Mononuclear cell (primary cell): ENCODE measurements around the gene SNTA1. TPM values are rescaled to one million over a fixed set of nuclear protein-coding genes. Genes with fewer than 3 reads are reported as not detected.
"Not testable (repeated sequence)": the region's sequence is repeated elsewhere in the genome, so short reads cannot be mapped to it uniquely, and the experiment has no call there.

Source experiments
- H3K27me3 ChIP-seq: 2 replicates; pipeline ENCODE4 v1.6.0; 2011; ENCODE audit warnings: low read length, control low read depth; ENCODE audit not compliant: insufficient read depth
- H3K4me1 ChIP-seq: 2 replicates; pipeline ENCODE4 v1.5.1; 2011; ENCODE audit warnings: mild to moderate bottlenecking, low read length, control low read depth; ENCODE audit not compliant: insufficient read depth
- H3K4me3 ChIP-seq: 2 replicates; pipeline ENCODE4 v1.5.1; 2011; ENCODE audit warnings: mild to moderate bottlenecking, low read length, moderate library complexity
- H3K9me3 ChIP-seq: 2 replicates; pipeline ENCODE4 v1.5.1; 2011; ENCODE audit warnings: low read depth, mild to moderate bottlenecking, control low read depth, low read length
- total RNA-seq: library from RNA; depleted of rRNA; stranded (reverse); fragments of >200 nt; gene quantifications from one replicate; pipeline ENCODE4 v1.2.3, GENCODE V29; 2012

Gene SNTA1
- total RNA-seq, 1 donor: 2.9 TPM

DNA sequence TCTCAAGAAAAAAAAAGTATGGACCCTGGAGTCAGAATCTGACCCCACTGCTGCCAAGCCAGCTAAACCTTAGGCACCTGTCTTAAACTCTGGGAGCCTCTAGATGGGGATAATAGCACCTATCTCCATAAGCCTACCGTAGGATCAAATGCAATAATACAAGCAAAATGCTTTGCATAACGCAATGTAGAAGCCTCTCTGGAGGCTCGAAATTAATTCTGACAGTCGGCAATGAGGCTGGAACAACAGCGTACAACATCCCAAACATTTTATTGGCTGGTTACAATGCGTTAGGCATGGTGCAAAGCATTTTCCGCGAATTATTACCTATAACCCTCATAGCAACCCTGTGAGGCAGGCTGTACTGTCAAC, 42.8 kb downstream of the SNTA1 start:
- Histone ChIP-seq H3K27me3 (no peaks in the 10 kb centered on the region), H3K9me3 (no peaks in the 10 kb centered on the region), H3K4me1 (peaks cover 31% of the 10 kb centered on the region), H3K4me3 (peak overlapping the region; percentile 70)

GRCh38 chr20:33399924-33400323, 43.6 kb downstream of the SNTA1 start:
- Histone ChIP-seq H3K4me3 (no peak overlapping the region), H3K9me3 (no peaks in the 10 kb centered on the region), H3K27me3 (no peaks in the 10 kb centered on the region), H3K4me1 (peaks cover 31% of the 10 kb centered on the region)

DNA sequence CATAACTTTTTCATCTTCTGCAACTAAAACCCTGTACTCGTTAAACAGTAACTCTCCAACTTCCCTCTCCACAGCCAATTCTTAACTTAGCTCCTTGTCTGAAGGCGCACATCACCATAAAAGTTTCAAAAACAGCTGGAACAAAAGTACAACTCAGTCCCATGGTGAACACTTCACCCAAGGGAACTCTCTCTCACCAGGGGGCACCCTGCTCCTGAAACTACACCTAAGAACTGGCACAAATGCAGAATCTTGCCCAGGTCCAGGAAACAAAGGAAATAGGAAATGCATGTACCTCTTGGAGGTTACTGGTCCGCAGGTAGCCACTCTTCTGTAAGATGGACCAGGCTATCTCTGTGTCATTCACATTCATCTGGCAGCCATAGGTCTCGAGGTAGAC, 48.8 kb downstream of the SNTA1 start:
- Histone ChIP-seq H3K27me3 (no peaks in the 10 kb centered on the region), H3K4me3 (no peak overlapping the region), H3K4me1 (peaks cover 6% of the 10 kb centered on the region), H3K9me3 (no peaks in the 10 kb centered on the region)

DNA sequence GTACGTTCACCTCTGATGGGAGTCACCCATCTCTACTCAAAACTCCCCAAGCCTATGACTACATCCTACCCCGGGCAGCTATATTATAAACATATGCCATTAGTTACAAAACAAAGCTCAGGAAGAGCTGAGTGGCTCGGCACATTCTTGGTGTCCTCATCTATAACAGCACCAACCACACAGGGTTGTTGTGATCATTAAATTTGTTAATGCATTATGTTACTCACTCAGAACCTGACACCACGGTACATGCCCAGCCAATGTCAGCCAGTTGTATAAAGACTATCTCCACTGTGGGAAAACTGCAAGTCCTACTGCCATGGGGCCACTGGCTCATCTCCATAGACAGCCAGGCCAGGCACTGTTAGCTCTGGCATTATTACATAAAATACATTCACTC, 50.0 kb downstream of the SNTA1 start:
- no peaks in the 10 kb centered on the region for H3K9me3 ChIP-seq
- H3K4me1 ChIP-seq: no peaks in the 10 kb centered on the region
- H3K27me3 ChIP-seq: no peaks in the 10 kb centered on the region
- no peak overlapping the region for H3K4me3 ChIP-seq

DNA sequence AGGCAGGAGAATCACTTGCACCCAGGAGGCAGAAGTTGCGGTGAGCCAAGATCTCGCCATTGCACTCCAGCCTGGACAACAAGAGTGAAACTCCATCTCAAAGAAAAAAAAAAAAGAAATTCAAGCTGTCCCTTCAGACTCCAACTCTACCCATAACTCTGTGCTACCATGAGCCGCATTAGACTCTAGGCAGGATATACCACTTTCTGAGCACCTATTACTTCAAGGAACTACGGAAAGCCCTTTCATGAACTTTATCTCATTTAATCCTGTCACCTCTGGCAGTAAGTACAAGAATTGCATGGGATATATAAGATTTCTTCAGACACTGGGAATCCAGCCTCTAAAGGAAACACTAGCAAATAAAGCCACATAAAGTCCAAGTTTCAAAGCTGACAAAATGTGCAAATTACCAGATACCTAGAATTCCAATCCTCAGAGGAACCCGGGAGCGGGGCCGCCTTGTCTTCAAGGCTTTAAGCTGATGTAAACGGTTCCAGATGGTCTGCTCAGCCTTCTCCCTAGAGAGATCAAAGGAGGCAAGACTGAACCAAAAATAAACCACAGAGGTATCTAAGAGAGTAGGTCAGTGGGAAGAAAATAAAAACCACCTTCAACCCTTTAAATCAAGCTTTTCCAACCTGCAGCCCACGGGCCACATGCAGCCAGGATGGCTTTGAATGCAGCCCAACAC, 51.7 kb downstream of the SNTA1 start:
- Histone ChIP-seq H3K4me1 (no peaks in the 10 kb centered on the region), H3K4me3 (no peak overlapping the region), H3K9me3 (no peaks in the 10 kb centered on the region), H3K27me3 (no peaks in the 10 kb centered on the region)

- not testable (repeated sequence) for H3K9me3 ChIP-seq, H3K4me3 ChIP-seq, H3K4me1 ChIP-seq, H3K27me3 ChIP-seq
These were observed 54.2 kb downstream of the SNTA1 start for GRCh38 chr20:33389326-33389725.

GRCh38 chr20:33388268-33388667, 55.3 kb downstream of the SNTA1 start:
- Histone ChIP-seq H3K4me3 (no peak overlapping the region), H3K9me3 (no peaks in the 10 kb centered on the region), H3K4me1 (no peaks in the 10 kb centered on the region), H3K27me3 (no peaks in the 10 kb centered on the region)

- Histone ChIP-seq H3K27me3 (no peaks in the 10 kb centered on the region), H3K4me1 (no peaks in the 10 kb centered on the region), H3K9me3 (no peaks in the 10 kb centered on the region), H3K4me3 (no peak overlapping the region)
These were observed 56.4 kb downstream of the SNTA1 start for GRCh38 chr20:33387177-33387576.

DNA sequence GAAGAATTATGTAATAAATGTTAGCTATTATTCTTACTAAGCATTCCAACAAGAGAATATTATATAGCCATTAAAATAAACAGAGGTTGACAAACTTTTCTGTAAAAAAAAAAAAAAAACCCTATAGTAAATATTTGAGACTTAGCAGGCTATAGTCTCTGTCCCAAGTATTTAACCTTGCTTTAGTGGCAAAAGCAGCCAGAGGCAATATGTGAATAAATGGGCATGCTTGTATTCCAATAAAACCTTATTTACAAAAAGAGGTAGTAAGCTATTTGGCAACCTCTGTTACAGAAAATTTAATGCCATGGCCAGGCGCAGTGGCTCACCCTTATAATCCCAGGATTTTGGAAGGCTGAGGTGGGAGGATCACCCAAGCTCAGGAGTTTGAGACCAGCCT, 56.9 kb downstream of the SNTA1 start:
- Histone ChIP-seq H3K4me3 (no peak overlapping the region), H3K4me1 (no peaks in the 10 kb centered on the region), H3K9me3 (no peaks in the 10 kb centered on the region), H3K27me3 (no peaks in the 10 kb centered on the region)

- no peaks in the 10 kb centered on the region for H3K27me3 ChIP-seq
- peaks cover 5% of the 10 kb centered on the region for H3K4me1 ChIP-seq
- no peaks in the 10 kb centered on the region for H3K9me3 ChIP-seq
- H3K4me3 ChIP-seq: no peak overlapping the region
These were observed 66.2 kb downstream of the SNTA1 start for GRCh38 chr20:33377366-33377765.

DNA sequence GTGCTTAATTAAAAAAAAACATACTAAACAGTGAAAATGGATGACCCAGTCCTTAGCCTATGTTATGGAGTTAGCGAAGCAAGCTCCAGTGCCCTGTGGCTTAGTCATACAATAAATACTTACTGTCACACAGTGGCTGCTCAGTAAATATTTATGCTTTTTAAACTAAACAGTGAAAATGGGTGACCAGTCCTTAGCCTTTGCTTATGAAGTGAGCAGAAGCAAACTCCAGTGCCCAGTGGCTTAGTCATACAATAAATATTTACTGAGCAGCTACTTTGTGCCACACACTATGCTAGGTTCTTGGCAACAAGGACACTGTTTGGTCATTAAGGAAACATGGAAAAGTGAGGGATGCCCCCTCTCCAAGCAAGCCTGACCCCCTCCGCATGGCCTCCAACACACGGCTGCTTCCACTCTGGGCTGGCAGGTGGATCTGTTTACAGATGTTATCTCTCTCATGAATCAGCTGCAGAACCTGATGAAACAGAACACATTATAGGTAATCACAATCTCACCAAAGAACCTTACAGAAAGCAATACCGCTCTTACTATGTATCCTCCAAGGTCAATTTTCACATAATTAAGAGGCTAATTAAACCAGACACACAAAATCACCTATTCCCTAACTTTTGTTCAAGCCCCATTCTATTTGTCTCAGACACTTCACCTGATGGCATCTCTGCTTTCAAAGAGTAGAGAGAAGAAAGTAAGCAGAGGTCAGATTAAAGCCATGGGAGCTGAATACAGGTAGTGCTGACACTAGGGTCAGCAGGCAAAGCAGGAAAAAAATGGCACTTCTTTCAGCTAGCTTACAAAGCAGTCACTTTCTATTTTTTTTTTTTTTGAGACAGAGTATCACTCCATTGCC, 69.6 kb downstream of the SNTA1 start:
- no peak overlapping the region for H3K4me3 ChIP-seq
- H3K4me1 ChIP-seq: peaks cover 23% of the 10 kb centered on the region
- no peaks in the 10 kb centered on the region for H3K27me3 ChIP-seq
- H3K9me3 ChIP-seq: no peaks in the 10 kb centered on the region

- no peaks in the 10 kb centered on the region for H3K27me3 ChIP-seq
These were observed 70.5 kb downstream of the SNTA1 start for GRCh38 chr20:33372993-33373441.

GRCh38 chr20:33370291-33370690, 73.3 kb downstream of the SNTA1 start:
- H3K4me3 ChIP-seq: no peak overlapping the region
- no peaks in the 10 kb centered on the region for H3K27me3 ChIP-seq
- no peaks in the 10 kb centered on the region for H3K9me3 ChIP-seq
- peaks cover 23% of the 10 kb centered on the region for H3K4me1 ChIP-seq

More at GRCh38 chr20:33372993-33373441, 70.5 kb downstream of the SNTA1 start:
- Histone ChIP-seq H3K4me3 (no peak overlapping the region), H3K9me3 (no peaks in the 10 kb centered on the region), H3K4me1 (peaks cover 23% of the 10 kb centered on the region)

DNA sequence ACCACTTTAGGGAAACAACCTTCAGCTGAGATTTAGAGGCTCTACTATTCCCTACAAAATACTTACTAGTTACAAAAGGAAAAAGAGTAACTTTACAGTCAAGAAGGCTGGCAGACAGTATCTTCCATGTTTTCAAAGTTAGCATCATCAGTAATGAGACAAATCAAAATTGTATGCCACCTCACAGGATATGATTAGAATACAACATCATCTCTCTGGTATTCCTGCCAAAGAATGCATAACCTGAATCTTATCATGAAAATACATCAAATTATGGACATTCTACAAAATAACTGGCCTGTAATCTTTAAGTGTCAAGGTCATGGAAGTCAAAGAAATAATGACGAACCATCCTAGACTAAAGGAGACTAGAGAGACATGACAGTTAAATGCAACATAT, 80.7 kb downstream of the SNTA1 start:
- Histone ChIP-seq H3K4me1 (no peaks in the 10 kb centered on the region), H3K4me3 (no peak overlapping the region), H3K27me3 (no peaks in the 10 kb centered on the region), H3K9me3 (no peaks in the 10 kb centered on the region)

DNA sequence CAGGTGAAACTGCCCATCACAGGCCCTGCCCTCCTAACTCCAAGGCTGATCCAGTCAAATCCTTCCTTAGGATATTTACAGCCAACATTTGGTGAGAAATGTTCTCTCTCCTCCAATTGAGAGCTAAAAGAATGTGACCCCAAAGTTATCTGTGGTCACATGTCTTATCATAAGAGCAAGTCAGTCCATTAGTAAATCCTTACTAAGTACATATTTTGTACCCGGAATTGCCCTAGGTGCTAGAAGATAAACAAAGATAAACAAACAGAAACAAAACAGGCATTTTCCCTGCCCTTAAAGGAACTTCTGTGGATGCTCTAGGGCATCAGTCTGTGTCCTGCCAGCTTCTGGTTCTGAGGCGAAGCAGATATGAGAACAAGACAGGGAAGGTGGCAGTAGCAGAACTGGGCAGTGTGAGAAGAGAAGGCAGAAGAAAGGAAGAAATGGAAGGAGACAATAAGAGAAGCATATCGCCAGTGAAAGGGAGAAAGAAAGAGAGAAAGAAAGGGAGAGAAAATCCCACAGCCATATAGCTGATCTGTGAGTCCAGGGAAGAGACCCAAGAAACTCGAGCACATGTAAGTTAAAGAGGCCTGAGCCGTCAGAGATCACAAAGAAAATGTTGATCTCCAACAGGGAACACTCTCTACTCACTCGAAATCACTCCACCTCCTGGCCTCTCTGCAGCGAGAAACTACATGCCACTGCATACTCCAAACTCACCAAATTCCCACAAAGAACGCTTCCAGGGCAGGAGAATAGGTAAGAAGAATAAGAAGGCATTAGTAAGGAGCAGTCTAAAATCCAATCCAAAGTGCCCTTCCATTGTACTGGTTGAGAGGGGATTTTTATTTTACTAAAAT, 83.9 kb downstream of the SNTA1 start:
- Histone ChIP-seq H3K4me1 (no peaks in the 10 kb centered on the region), H3K4me3 (no peak overlapping the region), H3K9me3 (no peaks in the 10 kb centered on the region), H3K27me3 (no peaks in the 10 kb centered on the region)
